Measurements from ENCODE around the gene PRAMEF26. TPM values are rescaled to one million over a fixed set of nuclear protein-coding genes. Genes with fewer than 3 reads are reported as not detected.
"Not testable (repeated sequence)": the region's sequence is repeated elsewhere in the genome, so short reads cannot be mapped to it uniquely, and the experiment has no call there.

Gene PRAMEF26
- not detected for polyA plus RNA-seq (ENCODE audit: insufficient read length)
- long read RNA-seq, donor 1: 0 reads
- long read RNA-seq, donor 2: 0 reads
- long read RNA-seq, donor 3: 0 reads
- long read RNA-seq, donor 4: 0 reads
- long read RNA-seq, donor 5: 0 reads
- long read RNA-seq, donor 6: 0 reads
- long read RNA-seq, donor 7: 0 reads
- long read RNA-seq, donor 8: 0 reads

- DNase-seq: not testable (repeated sequence)
These were observed at the start of gene PRAMEF26 for GRCh38 chr1:13155909-13156308. Gene PRAMEF26, minus strand, starts transcription at chr1:13156009. Its CDS starts 2,914 bp downstream, at chr1:13153095.

GRCh38 chr1:13201309-13201708 is 45.5 kb upstream of the PRAMEF26 start, which contains the start of gene PRAMEF13:
Gene PRAMEF13, minus strand, starts transcription at chr1:13201409. Its CDS starts 1,820 bp downstream, at chr1:13199589.
- not testable (repeated sequence) for DNase-seq

- not testable (repeated sequence) for DNase-seq
These were observed 15.7 kb upstream of the PRAMEF26 start, which contains the start of gene PRAMEF9 for GRCh38 chr1:13171548-13171947. Gene PRAMEF9, plus strand, starts transcription at chr1:13171848. Its CDS starts 3,433 bp downstream, at chr1:13175281.

GRCh38 chr1:13165531-13165930 is 9.7 kb upstream of the PRAMEF26 start, which contains the start of gene HNRNPCL4:
Gene HNRNPCL4, minus strand, starts transcription at chr1:13165631. Its CDS starts 164 bp downstream, at chr1:13165467.
- DNase-seq: not testable (repeated sequence)

DNA sequence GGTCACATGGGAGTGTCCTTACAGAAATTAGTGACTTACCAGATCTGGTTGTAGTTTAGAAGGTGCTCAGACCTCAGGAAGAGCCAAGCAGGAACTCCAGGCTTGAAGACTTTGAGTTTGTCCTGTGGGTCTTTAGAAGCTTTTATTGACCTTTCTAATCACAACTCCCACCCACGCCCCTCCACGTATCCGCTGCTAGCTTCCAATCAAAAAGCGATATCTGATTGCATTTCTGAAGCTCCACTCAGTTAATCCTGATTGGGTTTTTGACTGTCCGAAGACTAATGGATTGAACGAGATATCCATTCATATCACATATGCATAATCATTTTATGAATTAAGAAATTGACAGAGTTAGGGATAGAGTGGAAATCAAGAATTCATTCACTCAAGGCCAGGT is 39.1 kb downstream of the PRAMEF26 start, which contains the start of gene HNRNPCL2:
HNRNPCL2 (minus strand) TSS at position 101 of the 400 bp plus-strand sequence. CDS start 454 bp downstream, outside the sequence.
- not testable (repeated sequence) for DNase-seq

Other genes with a start within 250 kb of the PRAMEF26 start
- gene PRAMEF7, start 239.4 kb downstream of the PRAMEF26 start, polyA plus RNA-seq (ENCODE audit: insufficient read length): not detected
- gene PRAMEF6, start 208.4 kb downstream of the PRAMEF26 start, polyA plus RNA-seq (ENCODE audit: insufficient read length): not detected
- not detected for gene PRAMEF27, start 99.4 kb downstream of the PRAMEF26 start, polyA plus RNA-seq (ENCODE audit: insufficient read length)
- not detected for gene HNRNPCL3, start 95.2 kb downstream of the PRAMEF26 start, polyA plus RNA-seq (ENCODE audit: insufficient read length)
- not detected for gene PRAMEF25, start 85.2 kb downstream of the PRAMEF26 start, polyA plus RNA-seq (ENCODE audit: insufficient read length)
- not detected for gene HNRNPCL2, start 39.2 kb downstream of the PRAMEF26 start, polyA plus RNA-seq (ENCODE audit: insufficient read length)
- gene HNRNPCL4, start 9.6 kb upstream of the PRAMEF26 start, polyA plus RNA-seq (ENCODE audit: insufficient read length): 0.52 TPM
- gene PRAMEF9, start 15.8 kb upstream of the PRAMEF26 start, polyA plus RNA-seq (ENCODE audit: insufficient read length): not detected
- gene PRAMEF13, start 45.4 kb upstream of the PRAMEF26 start, polyA plus RNA-seq (ENCODE audit: insufficient read length): not detected
- not detected for gene PRAMEF18, start 70.1 kb upstream of the PRAMEF26 start, polyA plus RNA-seq (ENCODE audit: insufficient read length)
- gene PRAMEF5, start 98.2 kb upstream of the PRAMEF26 start, polyA plus RNA-seq (ENCODE audit: insufficient read length): not detected
- not detected for gene PRAMEF8, start 129.1 kb upstream of the PRAMEF26 start, polyA plus RNA-seq (ENCODE audit: insufficient read length)
- not detected for gene PRAMEF33, start 147.5 kb upstream of the PRAMEF26 start, polyA plus RNA-seq (ENCODE audit: insufficient read length)
- not detected for gene PRAMEF15, start 159.6 kb upstream of the PRAMEF26 start, polyA plus RNA-seq (ENCODE audit: insufficient read length)
- gene PRAMEF14, start 191.1 kb upstream of the PRAMEF26 start, polyA plus RNA-seq (ENCODE audit: insufficient read length): not detected
- not detected for gene PRAMEF19, start 215.9 kb upstream of the PRAMEF26 start, polyA plus RNA-seq (ENCODE audit: insufficient read length)
- gene PRAMEF17, start 233.6 kb upstream of the PRAMEF26 start, polyA plus RNA-seq (ENCODE audit: insufficient read length): not detected